AG04450 (cell line): Measurements from ENCODE around the gene RFX3. TPM values are rescaled to one million over a fixed set of nuclear protein-coding genes. Genes with fewer than 3 reads are reported as not detected.
"Not testable (repeated sequence)": the region's sequence is repeated elsewhere in the genome, so short reads cannot be mapped to it uniquely, and the experiment has no call there.

Source experiments
- CTCF ChIA-PET: fragments of 300-600, 350-600 bp; formaldehyde crosslinking; extraction: SDS; loops from one replicate; lab custom pipeline; 2022; ENCODE audit warnings: antibody characterized with exemption, inconsistent platforms; lab: Charles Lee
- POLR2A ChIA-PET: fragments of 350-600 bp; formaldehyde crosslinking; extraction: SDS; loops from one replicate; lab custom pipeline; 2021; ENCODE audit warnings: antibody characterized with exemption, inconsistent platforms; lab: Yijun Ruan, JAX
- DNase-seq: peaks from one replicate; pipeline ENCODE4 v3.0.0-alpha.2; 2011; ENCODE audit warnings: low read depth, low spot score
- H3K27ac ChIP-seq: one replicate; pipeline ENCODE4 v1.5.1; 2012; ENCODE audit warnings: low read depth, low read length, control low read depth
- H3K27me3 ChIP-seq: one replicate; pipeline ENCODE4 v1.6.0; 2012; ENCODE audit warnings: low read length; ENCODE audit not compliant: control insufficient read depth, insufficient read depth
- H3K4me3 ChIP-seq: 2 replicates; pipeline ENCODE4 v1.5.1; 2011; ENCODE audit warnings: mild to moderate bottlenecking, low read depth, low read length, control low read depth
- H3K9me3 ChIP-seq: 2 replicates; pipeline ENCODE4 v1.5.1; 2012; ENCODE audit warnings: low read length; ENCODE audit not compliant: control insufficient read depth, insufficient read depth
- polyA plus RNA-seq: library from polyadenylated mRNA; depleted of rRNA; stranded (reverse); fragments of >200 nt; gene quantifications from 2 replicates; pipeline ENCODE4 v1.2.3, GENCODE V29; 2011
- TF ChIP-seq, protein P1 (sequence below): IDR thresholded peaks from 2 replicates; pipeline ENCODE4 v1.5.1; 2011; ENCODE audit warnings: low read depth, low read length, control low read depth, inconsistent platforms

The RFX3 gene
- polyA plus RNA-seq, 1 experiment, result 3.7 TPM

DNA sequence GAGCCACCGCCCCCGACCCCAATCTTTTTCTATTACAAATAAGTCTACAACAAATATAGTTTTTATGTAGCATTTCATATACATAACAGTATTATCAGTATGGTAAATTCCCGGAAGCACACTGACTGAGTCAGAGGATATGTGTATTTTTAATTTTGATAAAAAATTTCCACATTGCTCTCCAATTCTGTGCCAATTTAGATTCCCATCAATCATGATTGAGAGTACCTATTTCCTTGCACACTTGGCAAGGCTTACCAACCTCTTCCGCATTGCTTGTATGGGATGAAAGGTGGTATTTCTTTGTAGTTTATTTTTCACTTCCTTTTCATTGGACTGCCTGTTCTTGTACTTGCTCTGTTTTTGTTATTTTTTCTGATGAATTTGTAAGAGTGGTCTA is 204.6 kb downstream of the RFX3 start:
- no peak overlapping the region for H3K4me3 ChIP-seq
- no peak overlapping the region for H3K27ac ChIP-seq
- CTCF ChIA-PET, result no interaction called here
- TF ChIP-seq, protein P1, sequence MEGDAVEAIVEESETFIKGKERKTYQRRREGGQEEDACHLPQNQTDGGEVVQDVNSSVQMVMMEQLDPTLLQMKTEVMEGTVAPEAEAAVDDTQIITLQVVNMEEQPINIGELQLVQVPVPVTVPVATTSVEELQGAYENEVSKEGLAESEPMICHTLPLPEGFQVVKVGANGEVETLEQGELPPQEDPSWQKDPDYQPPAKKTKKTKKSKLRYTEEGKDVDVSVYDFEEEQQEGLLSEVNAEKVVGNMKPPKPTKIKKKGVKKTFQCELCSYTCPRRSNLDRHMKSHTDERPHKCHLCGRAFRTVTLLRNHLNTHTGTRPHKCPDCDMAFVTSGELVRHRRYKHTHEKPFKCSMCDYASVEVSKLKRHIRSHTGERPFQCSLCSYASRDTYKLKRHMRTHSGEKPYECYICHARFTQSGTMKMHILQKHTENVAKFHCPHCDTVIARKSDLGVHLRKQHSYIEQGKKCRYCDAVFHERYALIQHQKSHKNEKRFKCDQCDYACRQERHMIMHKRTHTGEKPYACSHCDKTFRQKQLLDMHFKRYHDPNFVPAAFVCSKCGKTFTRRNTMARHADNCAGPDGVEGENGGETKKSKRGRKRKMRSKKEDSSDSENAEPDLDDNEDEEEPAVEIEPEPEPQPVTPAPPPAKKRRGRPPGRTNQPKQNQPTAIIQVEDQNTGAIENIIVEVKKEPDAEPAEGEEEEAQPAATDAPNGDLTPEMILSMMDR, result no peak
- POLR2A ChIA-PET, result no interaction called here
- no peaks in the 10 kb centered on the region for H3K9me3 ChIP-seq
- H3K27me3 ChIP-seq, result no peaks in the 10 kb centered on the region
- no peak for DNase-seq

DNA sequence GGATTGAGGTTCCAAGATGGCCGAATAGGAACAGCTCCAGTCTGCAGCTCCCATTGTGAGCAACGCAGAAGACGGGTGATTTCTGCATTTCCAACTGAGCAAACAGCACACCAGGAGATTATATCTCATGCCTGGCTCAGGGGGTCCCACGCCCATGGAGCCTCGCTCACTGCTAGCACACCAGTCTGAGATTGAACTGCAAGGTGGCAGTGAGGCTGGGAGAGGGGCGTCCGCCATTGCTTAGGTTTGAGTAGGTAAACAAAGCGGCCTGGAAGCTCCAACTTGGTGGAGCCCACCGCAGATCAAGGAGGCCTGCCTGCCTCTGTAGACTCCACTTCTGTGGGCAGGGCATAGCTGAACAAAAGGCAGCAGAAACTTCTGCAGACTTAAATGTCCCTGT is 213.2 kb downstream of the RFX3 start:
- H3K27me3 ChIP-seq, H3K27ac ChIP-seq, DNase-seq, H3K4me3 ChIP-seq, H3K9me3 ChIP-seq, POLR2A ChIA-PET: not testable (repeated sequence)
- CTCF ChIA-PET, result interaction anchor here (0.7 kb wide), 1 partner anchor 129 kb away, joined by 3 read pairs; no protein-coding TSS in a partner anchor

DNA sequence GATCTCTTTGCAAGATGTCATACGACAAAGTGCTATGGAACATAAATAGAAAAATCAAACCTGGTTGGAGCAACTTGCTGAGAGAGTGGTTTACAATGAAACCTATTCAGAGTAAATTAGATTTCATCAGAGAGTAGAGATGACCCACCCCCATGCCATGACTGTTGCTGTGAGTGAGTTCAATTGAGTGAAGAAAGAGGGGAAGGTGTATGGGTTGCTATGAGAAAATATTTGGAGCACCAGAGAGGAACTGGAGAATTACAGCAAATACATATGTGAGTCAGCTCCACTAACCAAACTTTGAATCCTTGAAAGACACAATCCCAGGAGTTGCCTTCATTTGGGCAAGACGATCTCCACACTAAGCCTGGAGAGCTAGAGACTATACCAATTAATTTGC is 217.2 kb downstream of the RFX3 start:
- POLR2A ChIA-PET, result no interaction called here
- H3K27ac ChIP-seq, result no peak overlapping the region
- no peaks in the 10 kb centered on the region for H3K27me3 ChIP-seq
- no peak overlapping the region for H3K4me3 ChIP-seq
- TF ChIP-seq, protein P1, result no peak
- H3K9me3 ChIP-seq, result no peaks in the 10 kb centered on the region
- CTCF ChIA-PET, result no interaction called here
- no peak for DNase-seq

DNA sequence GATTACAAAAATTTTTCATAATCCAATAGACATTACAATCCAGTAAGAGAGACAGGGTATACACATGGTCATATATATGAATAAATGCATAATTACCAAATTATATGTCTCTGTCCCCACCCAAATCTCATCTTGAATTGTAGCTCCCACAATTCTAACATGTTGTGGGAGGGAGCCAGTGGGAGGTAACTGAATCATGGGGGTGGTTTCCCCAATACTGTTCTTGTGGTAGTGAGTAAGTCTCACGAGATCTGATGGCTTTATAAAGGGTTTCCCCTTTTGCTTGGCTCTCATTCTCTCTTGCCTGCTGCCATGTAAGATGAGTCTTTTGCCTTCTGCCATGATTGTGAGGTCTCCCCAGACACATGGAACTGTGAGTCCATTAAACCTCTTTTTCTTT is 221.4 kb downstream of the RFX3 start:
- H3K4me3 ChIP-seq, H3K27ac ChIP-seq, H3K27me3 ChIP-seq, DNase-seq, POLR2A ChIA-PET, H3K9me3 ChIP-seq, CTCF ChIA-PET: not testable (repeated sequence)

DNA sequence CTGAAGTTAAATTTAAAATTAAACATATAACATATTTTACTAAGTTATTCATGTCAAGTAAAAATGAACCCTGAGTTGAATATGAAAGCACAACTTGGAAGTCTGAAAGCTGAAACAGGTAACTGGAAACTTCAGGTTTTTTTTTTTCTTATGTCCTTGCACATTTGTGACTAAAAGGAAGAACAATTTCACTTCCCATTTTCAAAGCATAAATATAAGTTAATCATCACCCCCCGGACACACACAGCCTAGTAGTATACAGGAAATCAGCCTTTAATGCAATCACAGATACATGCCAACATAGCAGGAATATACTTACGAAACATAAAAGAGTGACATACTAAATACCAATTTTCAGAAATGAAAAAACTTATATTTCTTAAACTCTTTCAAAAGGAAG is 225.9 kb downstream of the RFX3 start:
- TF ChIP-seq, protein P1, result no peak
- H3K9me3 ChIP-seq, result no peaks in the 10 kb centered on the region
- ChIA-PET POLR2A (no interaction called here), CTCF (interaction anchor here (1.0 kb wide), 1 partner anchor 141 kb away, joined by 3 read pairs; no protein-coding TSS in a partner anchor)
- H3K27me3 ChIP-seq, result no peaks in the 10 kb centered on the region
- no peak overlapping the region for H3K4me3 ChIP-seq
- no peak for DNase-seq
- no peak overlapping the region for H3K27ac ChIP-seq

DNA sequence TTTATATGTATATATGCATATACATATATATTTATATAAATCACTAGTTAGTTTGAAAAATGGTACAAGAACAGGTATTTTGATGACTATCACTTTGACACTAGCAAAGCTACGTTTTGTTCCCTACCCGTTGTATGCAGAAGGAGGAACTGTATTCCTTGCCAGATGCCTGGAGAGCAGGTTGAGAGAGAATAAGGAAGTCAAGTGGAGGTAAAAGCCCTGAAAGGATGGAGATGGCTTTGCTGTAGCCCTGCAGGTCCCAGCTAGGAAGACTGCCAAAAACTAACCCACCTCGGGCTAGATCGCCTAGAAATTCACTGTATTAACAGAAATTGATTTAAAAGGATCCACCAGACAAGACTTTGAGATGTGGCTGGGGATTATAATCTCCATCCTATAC is 229.3 kb downstream of the RFX3 start:
- Histone ChIP-seq H3K27me3 (no peaks in the 10 kb centered on the region), H3K4me3 (no peak overlapping the region), H3K27ac (no peak overlapping the region), H3K9me3 (no peaks in the 10 kb centered on the region)
- ChIA-PET POLR2A (no interaction called here), CTCF (no interaction called here)
- TF ChIP-seq, protein P1, result no peak
- no peak for DNase-seq
